NT2/D1 (cell line): ENCODE data around the gene ARHGAP24.

Source experiments
- SUZ12 ChIP-seq: IDR thresholded peaks from 2 replicates; pipeline ENCODE4 v1.6.1; 2011; ENCODE audit not compliant: insufficient read length, insufficient read depth; ENCODE audit errors: extremely low read depth
- YY1 ChIP-seq: IDR thresholded peaks from 2 replicates; pipeline ENCODE4 v1.6.1; 2011; ENCODE audit not compliant: insufficient read length, insufficient read depth

- TF ChIP-seq YY1 (no peak), SUZ12 (no peak)
Observed at GRCh38 chr4:85548116-85548515, 73.2 kb downstream of the ARHGAP24 start.
